C4-2B (cell line): ENCODE data around the gene MMS22L.

ENCODE experiments used
- ZFX ChIP-seq: fragments of 450-650 bp; IDR thresholded peaks from 2 replicates; pipeline ENCODE4 v1.6.1; 2017
- TF ChIP-seq, protein P1 (sequence below): fragments of 450-650 bp; conservative IDR thresholded peaks from 2 replicates; pipeline ENCODE4 v1.5.1; 2017; ENCODE audit warnings: mild to moderate bottlenecking

DNA sequence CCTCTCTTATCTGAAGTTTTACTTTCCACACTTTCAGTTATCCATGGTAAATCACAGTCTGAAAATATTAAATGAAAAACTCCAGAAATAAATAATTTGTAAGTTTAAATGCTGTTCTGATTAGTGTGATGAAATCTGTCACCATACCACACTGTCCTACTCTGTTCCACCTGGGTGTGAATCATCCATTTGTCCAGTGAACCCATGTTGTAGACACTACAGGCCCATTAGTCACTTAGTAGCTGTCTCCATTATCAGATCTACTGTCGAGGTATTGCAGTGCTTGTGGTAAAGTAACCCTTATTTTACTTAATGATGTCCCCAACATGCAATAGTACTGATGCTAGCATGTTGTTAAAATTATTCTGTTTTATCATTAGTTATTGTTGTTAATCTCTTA lies 29.2 kb upstream of the MMS22L start:
- TF ChIP-seq, protein P1, sequence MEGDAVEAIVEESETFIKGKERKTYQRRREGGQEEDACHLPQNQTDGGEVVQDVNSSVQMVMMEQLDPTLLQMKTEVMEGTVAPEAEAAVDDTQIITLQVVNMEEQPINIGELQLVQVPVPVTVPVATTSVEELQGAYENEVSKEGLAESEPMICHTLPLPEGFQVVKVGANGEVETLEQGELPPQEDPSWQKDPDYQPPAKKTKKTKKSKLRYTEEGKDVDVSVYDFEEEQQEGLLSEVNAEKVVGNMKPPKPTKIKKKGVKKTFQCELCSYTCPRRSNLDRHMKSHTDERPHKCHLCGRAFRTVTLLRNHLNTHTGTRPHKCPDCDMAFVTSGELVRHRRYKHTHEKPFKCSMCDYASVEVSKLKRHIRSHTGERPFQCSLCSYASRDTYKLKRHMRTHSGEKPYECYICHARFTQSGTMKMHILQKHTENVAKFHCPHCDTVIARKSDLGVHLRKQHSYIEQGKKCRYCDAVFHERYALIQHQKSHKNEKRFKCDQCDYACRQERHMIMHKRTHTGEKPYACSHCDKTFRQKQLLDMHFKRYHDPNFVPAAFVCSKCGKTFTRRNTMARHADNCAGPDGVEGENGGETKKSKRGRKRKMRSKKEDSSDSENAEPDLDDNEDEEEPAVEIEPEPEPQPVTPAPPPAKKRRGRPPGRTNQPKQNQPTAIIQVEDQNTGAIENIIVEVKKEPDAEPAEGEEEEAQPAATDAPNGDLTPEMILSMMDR = no peak
- no peak for TF ChIP-seq ZFX
